ENCODE measurements around the gene MYO1D.

The MYO1D gene

DNA sequence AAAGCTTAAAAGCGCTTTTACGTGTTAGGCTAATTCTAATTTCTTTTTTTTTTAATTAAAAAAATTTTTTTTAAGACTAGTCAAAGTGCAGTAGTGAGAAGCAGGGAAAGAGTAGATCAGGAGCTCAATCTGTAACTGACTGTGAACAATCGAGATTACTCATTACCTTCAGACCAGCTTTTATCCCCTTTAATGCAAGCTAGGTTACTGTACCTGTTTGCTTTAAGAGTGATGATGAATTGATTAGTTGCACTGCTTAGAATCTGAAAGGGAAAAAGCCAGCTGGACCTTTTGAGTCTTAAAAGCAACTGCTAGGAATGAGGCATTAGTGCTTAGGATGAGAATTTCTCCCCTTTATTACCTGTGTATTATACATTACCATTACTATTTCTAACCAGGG, 413.6 kb downstream of the MYO1D start:
- no peak for DNase-seq (ENCODE audit: low spot score)
- no peak overlapping the region for H3K14ac ChIP-seq (ENCODE audit: low read length)
- H2BK120ac ChIP-seq (ENCODE audit: low read depth, low read length), result no peak overlapping the region
- no peak overlapping the region for H2BK5ac ChIP-seq (ENCODE audit: low read length)
- no peak overlapping the region for H3K27ac ChIP-seq (replicated peaks; ENCODE audit: low read length)
- no peak overlapping the region for H2BK15ac ChIP-seq (ENCODE audit: low read length)
- H3K9me3 ChIP-seq (replicated peaks in 1 of 2; ENCODE audit: control insufficient read depth in 2 of 2, insufficient read depth in 1 of 2, low read depth in 1 of 2, low read length in 2 of 2), result no peaks in the 10 kb centered on the region
- H2AK5ac ChIP-seq (ENCODE audit: low read depth, low read length), result no peak overlapping the region
- H4K91ac ChIP-seq (ENCODE audit: low read depth, low read length, poor library complexity), result no peak overlapping the region
- no peak overlapping the region for H3K23ac ChIP-seq (ENCODE audit: low read depth, low read length, poor library complexity)
- H3K36me3 ChIP-seq (replicated peaks in 1 of 2; ENCODE audit: control insufficient read depth in 2 of 2, insufficient read depth in 2 of 2, low read length in 2 of 2), result peaks cover 26 to 95% of the 10 kb centered on the region in 2 donors
- no peaks in the 10 kb centered on the region for H3K79me1 ChIP-seq (ENCODE audit: low read depth, low read length)
- H3K4ac ChIP-seq (ENCODE audit: low read length), result no peak overlapping the region
- H3K4me2 ChIP-seq (ENCODE audit: insufficient read depth, low read length, poor library complexity, severe bottlenecking), result no peak overlapping the region
- H3K18ac ChIP-seq (ENCODE audit: low read length), result no peak overlapping the region
- WGBS, 2 donors (ENCODE audit: extremely low coverage in 2 of 2, insufficient read length in 2 of 2, insufficient replicate concordance in 1 of 2), result no CpG with 5 or more reads among the region's 3 CpGs
- no peak overlapping the region for H2BK12ac ChIP-seq (ENCODE audit: low read length)
- H3K4me3 ChIP-seq (ENCODE audit: low read length in 2 of 2), result no peak overlapping the region
- no peaks in the 10 kb centered on the region for H3K4me1 ChIP-seq (ENCODE audit: control insufficient read depth in 2 of 2, insufficient read depth in 1 of 2, low read depth in 1 of 2, low read length in 2 of 2)
- H4K8ac ChIP-seq (ENCODE audit: low read depth, low read length), result no peak overlapping the region
- no peaks in the 10 kb centered on the region for H3K27me3 ChIP-seq (ENCODE audit: control insufficient read depth in 3 of 3, insufficient read depth in 3 of 3, low read depth in 1 of 3, low read length in 3 of 3)
- H2AFZ ChIP-seq (ENCODE audit: low read length), result no peak overlapping the region
- no peak overlapping the region for H3K9ac ChIP-seq (ENCODE audit: low read depth, low read length, poor library complexity)

DNA sequence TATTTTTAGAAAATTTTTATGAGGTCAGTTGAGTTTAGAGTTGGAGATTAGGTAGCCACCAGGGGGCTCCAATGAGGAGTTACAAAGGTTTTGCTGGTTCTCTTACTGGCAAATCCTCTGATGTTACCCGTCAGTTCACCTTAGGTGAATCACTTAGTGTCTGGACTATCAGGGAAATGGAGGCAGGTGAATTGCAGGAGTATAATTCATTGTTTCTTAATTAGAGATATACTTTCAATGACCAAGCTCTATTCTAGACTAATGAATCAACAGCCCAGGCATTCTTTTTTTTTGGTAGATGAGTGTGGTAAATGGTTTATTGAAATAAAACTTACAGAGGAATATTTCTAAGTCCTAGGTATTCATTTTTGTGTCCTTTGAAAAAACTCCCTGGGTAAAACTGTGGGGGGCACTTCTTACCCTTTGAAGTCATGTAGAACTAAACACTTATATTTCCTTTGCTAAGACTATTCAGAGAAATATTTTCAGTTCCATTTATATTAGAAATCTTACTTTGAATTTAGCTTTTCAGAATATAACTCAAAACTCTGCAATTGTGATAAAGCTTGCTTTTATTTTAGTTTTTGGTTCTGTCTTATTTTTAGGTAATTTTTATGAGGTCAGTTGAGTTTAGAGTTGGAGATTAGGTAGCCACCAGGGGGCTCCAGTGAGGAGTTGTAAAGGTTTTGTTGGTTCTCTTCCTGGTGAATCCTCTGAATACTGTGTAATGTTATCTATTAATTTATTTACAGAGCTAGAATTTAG, 414.9 kb downstream of the MYO1D start:
- Histone ChIP-seq H3K79me1 (ENCODE audit: low read depth, low read length) (no peaks in the 10 kb centered on the region), H2BK12ac (ENCODE audit: low read length) (no peak overlapping the region), H3K27ac (replicated peaks; ENCODE audit: low read length) (no peak overlapping the region), H2AFZ (ENCODE audit: low read length) (no peak overlapping the region), H3K9ac (ENCODE audit: low read depth, low read length, poor library complexity) (no peak overlapping the region), H2BK5ac (ENCODE audit: low read length) (no peak overlapping the region), H4K91ac (ENCODE audit: low read depth, low read length, poor library complexity) (no peak overlapping the region), H3K18ac (ENCODE audit: low read length) (no peak overlapping the region), H2AK5ac (ENCODE audit: low read depth, low read length) (no peak overlapping the region), H2BK120ac (ENCODE audit: low read depth, low read length) (no peak overlapping the region), H3K23ac (ENCODE audit: low read depth, low read length, poor library complexity) (no peak overlapping the region), H4K8ac (ENCODE audit: low read depth, low read length) (no peak overlapping the region), H3K36me3 (replicated peaks in 1 of 2; ENCODE audit: control insufficient read depth in 2 of 2, insufficient read depth in 2 of 2, low read length in 2 of 2) (peaks cover 28 to 95% of the 10 kb centered on the region in 2 donors), H3K4ac (ENCODE audit: low read length) (no peak overlapping the region), H3K27me3 (ENCODE audit: control insufficient read depth in 3 of 3, insufficient read depth in 3 of 3, low read depth in 1 of 3, low read length in 3 of 3) (no peaks in the 10 kb centered on the region), H3K4me1 (ENCODE audit: control insufficient read depth in 2 of 2, insufficient read depth in 1 of 2, low read depth in 1 of 2, low read length in 2 of 2) (no peaks in the 10 kb centered on the region), H3K4me3 (ENCODE audit: low read length in 2 of 2) (no peak overlapping the region), H3K4me2 (ENCODE audit: insufficient read depth, low read length, poor library complexity, severe bottlenecking) (no peak overlapping the region), H2BK15ac (ENCODE audit: low read length) (no peak overlapping the region), H3K9me3 (replicated peaks in 1 of 2; ENCODE audit: control insufficient read depth in 2 of 2, insufficient read depth in 1 of 2, low read depth in 1 of 2, low read length in 2 of 2) (no peaks in the 10 kb centered on the region), H3K14ac (ENCODE audit: low read length) (no peak overlapping the region)
- peak; percentile 45 for DNase-seq (ENCODE audit: low spot score)
- no CpG with 5 or more reads among the region's 1 CpG for WGBS, 2 donors (ENCODE audit: extremely low coverage in 2 of 2, insufficient read length in 2 of 2, insufficient replicate concordance in 1 of 2)

DNA sequence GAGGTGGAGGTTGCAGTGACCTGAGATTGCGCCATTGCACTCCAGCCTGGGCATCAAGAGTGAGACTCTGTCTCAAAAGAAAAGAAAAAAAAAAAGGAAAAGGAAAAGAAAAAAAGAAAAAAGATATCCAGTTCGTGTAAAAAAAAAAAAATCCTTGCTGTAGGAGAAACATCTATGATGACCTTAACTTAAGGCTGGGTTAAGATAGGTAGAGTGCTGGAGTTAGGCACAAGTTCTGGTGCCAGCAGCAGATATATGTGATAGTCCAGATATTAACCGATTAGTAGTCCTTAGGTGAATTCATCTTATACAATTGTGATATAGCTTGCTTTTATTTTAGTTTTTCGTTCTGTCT, 415.4 kb downstream of the MYO1D start:
- H3K79me1 ChIP-seq (ENCODE audit: low read depth, low read length), result no peaks in the 10 kb centered on the region
- H3K4ac ChIP-seq (ENCODE audit: low read length), result no peak overlapping the region
- no peak overlapping the region for H2AK5ac ChIP-seq (ENCODE audit: low read depth, low read length)
- no peak overlapping the region for H3K9ac ChIP-seq (ENCODE audit: low read depth, low read length, poor library complexity)
- H3K4me2 ChIP-seq (ENCODE audit: insufficient read depth, low read length, poor library complexity, severe bottlenecking), result no peak overlapping the region
- no peak overlapping the region for H2BK12ac ChIP-seq (ENCODE audit: low read length)
- no CpG with 5 or more reads among the region's 4 CpGs for WGBS, 2 donors (ENCODE audit: extremely low coverage in 2 of 2, insufficient read length in 2 of 2, insufficient replicate concordance in 1 of 2)
- no peak overlapping the region for H3K23ac ChIP-seq (ENCODE audit: low read depth, low read length, poor library complexity)
- no peak overlapping the region for H3K18ac ChIP-seq (ENCODE audit: low read length)
- H2BK15ac ChIP-seq (ENCODE audit: low read length), result no peak overlapping the region
- H4K91ac ChIP-seq (ENCODE audit: low read depth, low read length, poor library complexity), result no peak overlapping the region
- H2BK5ac ChIP-seq (ENCODE audit: low read length), result no peak overlapping the region
- H3K36me3 ChIP-seq (replicated peaks in 1 of 2; ENCODE audit: control insufficient read depth in 2 of 2, insufficient read depth in 2 of 2, low read length in 2 of 2), result peaks cover 28 to 93% of the 10 kb centered on the region in 2 donors
- no peak overlapping the region for H4K8ac ChIP-seq (ENCODE audit: low read depth, low read length)
- DNase-seq (ENCODE audit: low spot score), result no peak
- no peak overlapping the region for H3K4me3 ChIP-seq (ENCODE audit: low read length in 2 of 2)
- H2BK120ac ChIP-seq (ENCODE audit: low read depth, low read length), result no peak overlapping the region
- H3K4me1 ChIP-seq (ENCODE audit: control insufficient read depth in 2 of 2, insufficient read depth in 1 of 2, low read depth in 1 of 2, low read length in 2 of 2), result no peaks in the 10 kb centered on the region
- no peaks in the 10 kb centered on the region for H3K9me3 ChIP-seq (replicated peaks in 1 of 2; ENCODE audit: control insufficient read depth in 2 of 2, insufficient read depth in 1 of 2, low read depth in 1 of 2, low read length in 2 of 2)
- H3K27me3 ChIP-seq (ENCODE audit: control insufficient read depth in 3 of 3, insufficient read depth in 3 of 3, low read depth in 1 of 3, low read length in 3 of 3), result no peaks in the 10 kb centered on the region
- H3K14ac ChIP-seq (ENCODE audit: low read length), result no peak overlapping the region
- H3K27ac ChIP-seq (replicated peaks; ENCODE audit: low read length), result no peak overlapping the region
- H2AFZ ChIP-seq (ENCODE audit: low read length), result no peak overlapping the region

DNA sequence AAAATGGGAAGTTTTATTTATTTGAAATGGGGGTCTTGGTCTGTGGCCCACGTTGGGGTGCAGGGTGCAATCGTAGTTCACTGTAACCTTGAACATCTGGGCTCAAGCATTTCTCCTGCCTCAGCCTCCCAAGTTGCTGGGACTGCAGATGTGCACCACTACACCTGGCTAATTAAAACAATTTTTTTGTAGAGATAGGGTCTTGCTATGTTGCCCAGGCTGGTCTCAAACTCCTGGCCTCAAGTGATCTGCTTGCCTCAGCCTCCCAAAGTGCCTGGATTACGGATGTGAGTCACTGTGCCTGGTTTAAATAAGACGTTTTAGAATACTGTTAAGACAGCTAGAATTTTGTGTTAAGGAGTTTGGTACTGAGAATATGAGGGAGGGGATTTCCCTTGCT, 416.9 kb downstream of the MYO1D start:
- Histone ChIP-seq H2BK15ac (ENCODE audit: low read length) (no peak overlapping the region), H2AFZ (ENCODE audit: low read length) (no peak overlapping the region), H4K8ac (ENCODE audit: low read depth, low read length) (no peak overlapping the region), H3K27me3 (ENCODE audit: control insufficient read depth in 3 of 3, insufficient read depth in 3 of 3, low read depth in 1 of 3, low read length in 3 of 3) (no peaks in the 10 kb centered on the region), H2AK5ac (ENCODE audit: low read depth, low read length) (no peak overlapping the region), H3K14ac (ENCODE audit: low read length) (no peak overlapping the region), H3K79me1 (ENCODE audit: low read depth, low read length) (no peaks in the 10 kb centered on the region), H2BK120ac (ENCODE audit: low read depth, low read length) (no peak overlapping the region), H2BK12ac (ENCODE audit: low read length) (no peak overlapping the region), H3K9ac (ENCODE audit: low read depth, low read length, poor library complexity) (no peak overlapping the region), H3K4me3 (ENCODE audit: low read length in 2 of 2) (no peak overlapping the region), H4K91ac (ENCODE audit: low read depth, low read length, poor library complexity) (no peak overlapping the region), H3K4me1 (ENCODE audit: control insufficient read depth in 2 of 2, insufficient read depth in 1 of 2, low read depth in 1 of 2, low read length in 2 of 2) (no peaks in the 10 kb centered on the region), H3K9me3 (replicated peaks in 1 of 2; ENCODE audit: control insufficient read depth in 2 of 2, insufficient read depth in 1 of 2, low read depth in 1 of 2, low read length in 2 of 2) (no peaks in the 10 kb centered on the region), H3K18ac (ENCODE audit: low read length) (no peak overlapping the region), H3K36me3 (replicated peaks in 1 of 2; ENCODE audit: control insufficient read depth in 2 of 2, insufficient read depth in 2 of 2, low read length in 2 of 2) (peaks cover 31 to 91% of the 10 kb centered on the region in 2 donors), H3K4ac (ENCODE audit: low read length) (no peak overlapping the region), H2BK5ac (ENCODE audit: low read length) (no peak overlapping the region), H3K23ac (ENCODE audit: low read depth, low read length, poor library complexity) (no peak overlapping the region), H3K4me2 (ENCODE audit: insufficient read depth, low read length, poor library complexity, severe bottlenecking) (no peak overlapping the region), H3K27ac (replicated peaks; ENCODE audit: low read length) (no peak overlapping the region)
- no CpG with 5 or more reads among the region's 4 CpGs for WGBS, 2 donors (ENCODE audit: extremely low coverage in 2 of 2, insufficient read length in 2 of 2, insufficient replicate concordance in 1 of 2)
- no peak for DNase-seq (ENCODE audit: low spot score)
